ENCODE measurements around the gene MRM1. TPM values are rescaled to one million over a fixed set of nuclear protein-coding genes. Genes with fewer than 3 reads are reported as not detected.

MRM1 gene
- total RNA-seq, 6 experiments from 2014 or later, result 2.5 to 8.6 (median 6.0) TPM

DNA sequence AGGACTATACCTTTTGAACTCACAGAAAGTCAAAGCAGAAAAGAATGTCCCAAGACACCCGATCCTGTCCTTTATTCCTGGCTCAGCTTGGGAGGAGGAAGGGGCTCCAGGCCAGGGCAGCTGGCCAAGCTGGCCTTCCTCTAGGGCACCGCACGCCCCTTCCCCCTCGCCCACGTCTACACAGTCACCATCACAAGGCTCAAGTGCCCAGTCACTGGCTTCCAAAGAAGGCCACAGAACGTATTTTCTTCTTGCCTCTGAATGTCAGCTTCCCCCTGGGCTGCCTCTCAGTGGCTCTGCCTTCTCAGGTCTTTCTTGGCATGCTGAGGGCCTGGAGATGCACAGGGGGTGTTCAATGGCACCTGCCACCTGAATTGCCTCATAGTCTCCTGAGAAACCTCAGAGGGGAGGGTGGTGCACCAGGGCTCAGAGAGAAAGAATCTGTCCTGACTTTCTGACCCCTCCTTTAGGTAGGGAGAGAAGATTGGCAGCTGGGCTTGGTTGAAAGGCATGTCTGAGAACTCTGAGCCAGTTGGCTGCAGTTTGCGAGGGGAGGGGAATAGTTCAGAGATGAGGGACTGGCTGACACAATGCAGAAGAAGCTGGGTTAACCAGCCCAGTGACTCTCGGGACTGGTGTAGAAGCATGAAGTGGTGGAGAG is 7.6 kb upstream of the MRM1 start:
- Histone ChIP-seq H3K27me3 (no peaks in the 10 kb centered on the region), H3K27ac (no peak overlapping the region), H3K4me3 (no peak overlapping the region), H3K9me3 (no peaks in the 10 kb centered on the region), H3K36me3 (peaks cover 0 to 8% (median 4%) of the 10 kb centered on the region in 4 donors), H3K4me1 (peaks cover 0 to 16% (median 4%) of the 10 kb centered on the region in 4 donors)
- 71% methylated on average over 4 of the region's 8 CpGs for WGBS (ENCODE audit: insufficient coverage, low coverage, low lambda C conversion rate, missing lambda C conversion rate)
- DNase-seq (no peak), ATAC-seq (no peak)
- TF ChIP-seq, protein P1, sequence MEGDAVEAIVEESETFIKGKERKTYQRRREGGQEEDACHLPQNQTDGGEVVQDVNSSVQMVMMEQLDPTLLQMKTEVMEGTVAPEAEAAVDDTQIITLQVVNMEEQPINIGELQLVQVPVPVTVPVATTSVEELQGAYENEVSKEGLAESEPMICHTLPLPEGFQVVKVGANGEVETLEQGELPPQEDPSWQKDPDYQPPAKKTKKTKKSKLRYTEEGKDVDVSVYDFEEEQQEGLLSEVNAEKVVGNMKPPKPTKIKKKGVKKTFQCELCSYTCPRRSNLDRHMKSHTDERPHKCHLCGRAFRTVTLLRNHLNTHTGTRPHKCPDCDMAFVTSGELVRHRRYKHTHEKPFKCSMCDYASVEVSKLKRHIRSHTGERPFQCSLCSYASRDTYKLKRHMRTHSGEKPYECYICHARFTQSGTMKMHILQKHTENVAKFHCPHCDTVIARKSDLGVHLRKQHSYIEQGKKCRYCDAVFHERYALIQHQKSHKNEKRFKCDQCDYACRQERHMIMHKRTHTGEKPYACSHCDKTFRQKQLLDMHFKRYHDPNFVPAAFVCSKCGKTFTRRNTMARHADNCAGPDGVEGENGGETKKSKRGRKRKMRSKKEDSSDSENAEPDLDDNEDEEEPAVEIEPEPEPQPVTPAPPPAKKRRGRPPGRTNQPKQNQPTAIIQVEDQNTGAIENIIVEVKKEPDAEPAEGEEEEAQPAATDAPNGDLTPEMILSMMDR (IDR thresholded peaks at IDR 0.05), result no peak
- TF ChIP-seq POLR2A (IDR thresholded peaks at IDR 0.05), result no peak
- intact Hi-C loops (cut with DNase I), result loop anchor here (10.0 kb wide), 2 partner anchors 49 to 59 kb away; partner anchors contain the start of genes GGNBP2 (in 1 of the 2), MYO19 (in 1 of the 2) and PIGW (in 1 of the 2)

DNA sequence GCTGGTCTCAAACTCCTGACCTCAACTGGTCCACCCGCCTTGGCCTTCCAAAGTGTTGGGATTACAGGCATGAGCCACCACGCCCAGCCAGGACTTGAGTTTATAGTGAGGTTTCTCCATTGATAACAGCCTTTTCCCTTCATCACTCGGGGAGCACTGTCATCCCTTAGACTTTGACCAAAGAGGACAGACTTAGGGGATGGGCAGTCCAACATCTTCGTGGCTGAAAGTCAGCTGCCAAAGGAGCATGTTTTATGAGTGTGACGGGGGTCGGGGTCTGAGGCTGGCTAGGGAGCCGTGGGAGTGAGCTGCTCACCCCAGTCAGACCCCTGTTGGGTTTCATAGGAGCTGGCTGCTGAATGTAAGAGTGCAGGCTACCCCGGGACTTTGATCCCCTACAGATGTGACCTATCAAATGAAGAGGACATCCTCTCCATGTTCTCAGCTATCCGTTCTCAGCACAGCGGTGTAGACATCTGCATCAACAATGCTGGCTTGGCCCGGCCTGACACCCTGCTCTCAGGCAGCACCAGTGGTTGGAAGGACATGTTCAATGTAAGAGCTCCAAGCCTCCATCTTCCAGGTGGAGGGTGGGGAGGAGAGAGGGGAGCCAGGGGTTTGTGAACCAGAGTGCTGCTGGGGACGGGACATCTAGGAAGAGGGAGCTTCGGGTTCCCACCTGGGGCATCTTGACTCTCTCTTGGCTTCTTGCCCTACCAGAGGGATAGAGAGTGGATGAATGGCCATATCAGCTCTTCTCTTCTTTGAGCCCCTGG is 6.6 kb upstream of the MRM1 start:
- ATAC-seq (no peak), DNase-seq (no peak)
- H3K27me3 ChIP-seq, result no peaks in the 10 kb centered on the region
- TF ChIP-seq POLR2A (IDR thresholded peaks at IDR 0.05), result no peak
- TF ChIP-seq, protein P1 (IDR thresholded peaks at IDR 0.05), result no peak
- H3K4me3 ChIP-seq, result no peak overlapping the region
- no peaks in the 10 kb centered on the region for H3K9me3 ChIP-seq
- no peak overlapping the region for H3K27ac ChIP-seq
- no peaks in the 10 kb centered on the region for H3K36me3 ChIP-seq
- peaks cover 0 to 13% (median 3%) of the 10 kb centered on the region in 4 donors for H3K4me1 ChIP-seq
- intact Hi-C loops (cut with DNase I), result loop anchor here (10.0 kb wide), 2 partner anchors 50 to 60 kb away; partner anchors contain the start of genes GGNBP2 (in 1 of the 2), MYO19 (in 1 of the 2) and PIGW (in 1 of the 2)
- 53% methylated on average over 8 of the region's 13 CpGs for WGBS (ENCODE audit: insufficient coverage, low coverage, low lambda C conversion rate, missing lambda C conversion rate)

DNA sequence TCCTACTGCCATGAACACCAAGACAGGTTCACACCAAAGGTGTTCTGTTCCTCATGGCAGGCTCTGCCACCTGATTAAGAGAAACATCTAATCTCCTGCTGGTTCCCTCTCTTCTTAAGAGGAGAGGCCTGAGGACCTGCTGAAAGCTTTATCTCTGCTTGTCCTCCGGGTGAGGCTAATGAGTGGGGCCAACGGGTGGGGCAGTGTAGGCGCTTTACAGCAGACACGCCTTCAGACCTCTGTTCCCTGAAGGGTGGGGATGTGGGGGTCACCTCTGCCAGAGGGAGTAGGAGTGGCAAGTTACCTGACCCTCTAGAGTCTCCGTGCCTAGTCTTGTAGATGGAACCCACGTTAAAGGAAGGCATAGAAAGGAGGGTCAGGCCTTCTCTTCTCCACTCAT is 4.2 kb upstream of the MRM1 start:
- WGBS (ENCODE audit: insufficient coverage, low coverage, low lambda C conversion rate, missing lambda C conversion rate), result 98% methylated on average over 6 of the region's 6 CpGs
- intact Hi-C loops (cut with DNase I), result loop anchor here (10.0 kb wide), 2 partner anchors 52 to 62 kb away; partner anchors contain the start of genes GGNBP2 (in 1 of the 2), MYO19 (in 1 of the 2) and PIGW (in 1 of the 2)
- ATAC-seq, result no peak
- Histone ChIP-seq H3K27ac (no peak overlapping the region), H3K4me3 (no peak overlapping the region), H3K4me1 (peaks cover 0 to 10% (median 0%) of the 10 kb centered on the region in 4 donors), H3K36me3 (no peaks in the 10 kb centered on the region), H3K9me3 (no peaks in the 10 kb centered on the region), H3K27me3 (no peaks in the 10 kb centered on the region)
- DNase-seq, result no peak
- TF ChIP-seq, protein P1 (IDR thresholded peaks at IDR 0.05), result no peak
- TF ChIP-seq POLR2A (IDR thresholded peaks at IDR 0.05), result no peak

DNA sequence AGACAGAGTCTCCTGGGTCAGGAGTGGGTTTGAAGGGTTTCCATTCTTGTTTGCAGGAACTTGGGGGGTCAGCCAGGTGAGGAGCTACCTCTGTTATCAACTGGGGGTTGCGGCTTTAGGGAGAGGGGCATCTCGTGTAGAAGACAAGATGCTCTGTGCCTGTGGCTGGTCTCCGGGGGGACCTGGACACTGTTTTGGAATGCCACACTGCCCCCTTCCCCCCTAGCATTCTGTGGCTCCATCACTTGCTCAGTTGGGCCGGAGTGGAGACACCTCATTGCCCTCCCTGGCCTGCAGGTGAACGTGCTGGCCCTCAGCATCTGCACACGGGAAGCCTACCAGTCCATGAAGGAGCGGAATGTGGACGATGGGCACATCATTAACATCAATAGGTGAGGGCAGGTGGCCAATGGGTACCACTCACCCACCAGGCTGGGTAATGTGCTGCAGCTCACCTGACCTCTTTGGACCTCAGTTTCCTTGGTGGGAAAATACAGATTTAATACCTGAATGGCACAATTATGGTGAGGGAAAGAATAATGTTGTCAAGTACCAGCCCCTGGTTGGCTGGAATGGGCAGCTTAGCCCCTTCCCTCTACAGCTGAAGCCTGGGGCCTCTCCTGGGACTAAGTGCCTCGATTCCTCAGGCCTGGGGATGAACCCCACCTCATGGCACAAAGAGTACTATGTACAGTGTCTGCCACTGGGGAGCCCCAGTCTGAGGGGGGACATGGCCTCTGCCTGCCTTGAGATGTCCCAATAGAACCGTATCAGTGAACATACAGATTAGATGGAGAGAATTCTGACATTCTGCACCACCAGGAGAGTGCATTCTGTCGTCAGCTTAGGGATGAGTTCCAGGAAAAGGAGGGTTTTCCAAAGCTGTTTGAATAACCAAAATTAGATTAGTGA is 3.3 kb upstream of the MRM1 start:
- intact Hi-C loops (cut with DNase I), result loop anchor here (10.0 kb wide), 2 partner anchors 53 to 63 kb away; partner anchors contain the start of genes GGNBP2 (in 1 of the 2), MYO19 (in 1 of the 2) and PIGW (in 1 of the 2)
- H3K36me3 ChIP-seq, result no peaks in the 10 kb centered on the region
- no peaks in the 10 kb centered on the region for H3K27me3 ChIP-seq
- ATAC-seq, result no peak
- peaks cover 0 to 14% (median 0%) of the 10 kb centered on the region in 4 donors for H3K4me1 ChIP-seq
- TF ChIP-seq, protein P1 (IDR thresholded peaks at IDR 0.05), result no peak
- TF ChIP-seq POLR2A (IDR thresholded peaks at IDR 0.05), result no peak
- H3K4me3 ChIP-seq, result no peak overlapping the region
- DNase-seq, result no peak
- 87% methylated on average over 3 of the region's 11 CpGs for WGBS (ENCODE audit: insufficient coverage, low coverage, low lambda C conversion rate, missing lambda C conversion rate)
- H3K27ac ChIP-seq, result no peak overlapping the region
- no peaks in the 10 kb centered on the region for H3K9me3 ChIP-seq
